Lower leg skin (tissue), 4 donors: ENCODE results near the gene SEC16B. TPM values are rescaled to one million over a fixed set of nuclear protein-coding genes. Genes with fewer than 3 reads are reported as not detected.

Source experiments
- DNase-seq, 2 donors: peaks; one replicate each; pipeline ENCODE4 v3.0.0-alpha.2; 2019; ENCODE audit warnings: low spot score in 2 of 2
- H3K4me3 ChIP-seq: fragments of 200-600 bp; sonication (generic); 2 replicates; pipeline ENCODE4 v1.5.1; 2017; ENCODE audit warnings: mild to moderate bottlenecking, low read depth; ENCODE audit not compliant: poor library complexity, severe bottlenecking
- POLR2A ChIP-seq, 2 donors: fragments of 450-650 bp; IDR thresholded peaks; one replicate each; pipeline ENCODE4 v1.6.1; 2016 to 2017; ENCODE audit warnings: antibody characterized with exemption in 2 of 2, mild to moderate bottlenecking in 1 of 2, moderate library complexity in 1 of 2
- WGBS, 2 donors: methylation state at CpG; one replicate each; pipeline ENCODE4 v1.1.5; 2018; 5-methylcytosine and 5-hydroxymethylcytosine counted together
- intact Hi-C: fragments of 100-400 bp; cut with DNase I; formaldehyde crosslinking; loops from one replicate; pipeline ENCODE4 v1.15.0; 2023; ENCODE audit warnings: low total_unique reads
- total RNA-seq, 4 donors: library from RNA; depleted of rRNA; stranded (reverse); fragments of >200 nt; gene quantifications; one replicate each; pipeline ENCODE4 v1.1.0, GENCODE V29; 2016
- TF ChIP-seq, protein P1 (sequence below), 3 donors: fragments of 450-650 bp; IDR thresholded peaks; one replicate each; pipeline ENCODE4 v1.5.1; 2016; ENCODE audit warnings: antibody characterized with exemption in 3 of 3, mild to moderate bottlenecking in 3 of 3, moderate library complexity in 2 of 3

SEC16B gene
- total RNA-seq, 4 donors from 2014 or later, result 0.21 to 1.8 (median 1.4) TPM

DNA sequence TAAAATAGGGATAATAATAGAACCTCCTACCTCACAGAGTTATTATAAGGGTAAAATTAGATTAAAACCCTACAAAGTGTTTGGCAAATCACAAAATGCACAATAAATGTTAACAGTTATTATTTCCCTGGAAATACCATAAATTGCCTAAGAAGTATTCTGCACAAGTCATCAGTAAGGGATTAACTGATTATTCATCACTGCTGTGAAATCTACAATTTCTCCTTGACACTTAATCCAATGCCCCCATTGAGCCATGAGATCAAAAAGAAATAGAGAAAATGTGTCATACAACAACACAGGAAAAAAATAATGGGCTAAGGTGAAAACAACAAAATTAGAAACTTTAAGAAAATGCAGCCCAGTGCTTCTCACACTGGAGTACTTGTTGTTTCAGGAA lies 6.7 kb upstream of the SEC16B start:
- TF ChIP-seq, protein P1, sequence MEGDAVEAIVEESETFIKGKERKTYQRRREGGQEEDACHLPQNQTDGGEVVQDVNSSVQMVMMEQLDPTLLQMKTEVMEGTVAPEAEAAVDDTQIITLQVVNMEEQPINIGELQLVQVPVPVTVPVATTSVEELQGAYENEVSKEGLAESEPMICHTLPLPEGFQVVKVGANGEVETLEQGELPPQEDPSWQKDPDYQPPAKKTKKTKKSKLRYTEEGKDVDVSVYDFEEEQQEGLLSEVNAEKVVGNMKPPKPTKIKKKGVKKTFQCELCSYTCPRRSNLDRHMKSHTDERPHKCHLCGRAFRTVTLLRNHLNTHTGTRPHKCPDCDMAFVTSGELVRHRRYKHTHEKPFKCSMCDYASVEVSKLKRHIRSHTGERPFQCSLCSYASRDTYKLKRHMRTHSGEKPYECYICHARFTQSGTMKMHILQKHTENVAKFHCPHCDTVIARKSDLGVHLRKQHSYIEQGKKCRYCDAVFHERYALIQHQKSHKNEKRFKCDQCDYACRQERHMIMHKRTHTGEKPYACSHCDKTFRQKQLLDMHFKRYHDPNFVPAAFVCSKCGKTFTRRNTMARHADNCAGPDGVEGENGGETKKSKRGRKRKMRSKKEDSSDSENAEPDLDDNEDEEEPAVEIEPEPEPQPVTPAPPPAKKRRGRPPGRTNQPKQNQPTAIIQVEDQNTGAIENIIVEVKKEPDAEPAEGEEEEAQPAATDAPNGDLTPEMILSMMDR (IDR thresholded peaks at IDR 0.05), result no peak
- no peak for TF ChIP-seq POLR2A (IDR thresholded peaks at IDR 0.05)
- DNase-seq, result no peak
- intact Hi-C loops, result no loop called here
- no peak overlapping the region for H3K4me3 ChIP-seq

DNA sequence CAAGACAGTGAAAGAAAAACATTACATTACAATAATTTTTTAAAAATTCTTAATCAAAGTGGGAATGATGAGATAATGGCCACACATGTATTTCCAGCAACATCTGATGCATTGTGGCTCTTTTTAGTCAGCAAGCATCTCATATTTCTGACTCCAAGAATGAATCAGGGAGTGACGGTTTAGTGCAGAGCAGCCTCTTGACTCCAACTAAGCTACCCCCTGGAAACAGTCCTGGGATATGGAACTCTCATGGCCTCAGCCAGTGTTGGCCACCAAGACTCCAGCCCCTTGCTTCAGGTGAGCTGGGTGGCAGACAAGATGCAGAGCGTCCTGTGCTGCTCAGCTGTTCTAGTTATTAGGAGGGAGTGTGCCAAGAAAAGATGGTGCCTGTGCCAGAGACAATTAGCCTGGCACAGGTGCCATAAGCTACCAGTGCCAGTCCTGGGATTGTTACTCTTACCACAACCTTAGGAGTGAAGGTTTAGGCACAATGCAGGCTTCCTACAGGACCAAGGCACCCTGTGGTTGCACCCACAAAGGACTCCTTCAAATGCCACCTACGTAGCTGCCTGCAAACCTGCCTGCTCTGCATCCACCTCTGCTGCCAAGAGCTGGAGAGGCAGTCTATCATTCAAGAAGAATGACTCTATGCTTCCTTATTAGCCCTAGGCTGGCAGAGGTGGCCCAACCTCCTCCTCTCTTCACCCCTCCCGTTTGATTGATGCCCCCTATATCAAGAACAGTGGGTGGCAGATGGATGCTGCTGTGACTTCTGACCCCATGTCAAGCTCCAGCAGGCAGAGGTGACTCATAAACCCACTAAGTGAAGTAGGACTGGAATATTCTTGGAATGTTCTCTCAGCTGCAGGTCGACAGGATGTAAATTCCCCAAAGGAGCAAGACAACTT lies 6.0 kb upstream of the SEC16B start:
- intact Hi-C loops, result no loop called here
- DNase-seq, result no peak
- no peak for TF ChIP-seq POLR2A (IDR thresholded peaks at IDR 0.05)
- TF ChIP-seq, protein P1 (IDR thresholded peaks at IDR 0.05), result no peak
- whole genome bisulfite sequencing, 2 donors, result 47 to 49% methylated on average over 5 of the region's 5 CpGs
- no peak overlapping the region for H3K4me3 ChIP-seq

DNA sequence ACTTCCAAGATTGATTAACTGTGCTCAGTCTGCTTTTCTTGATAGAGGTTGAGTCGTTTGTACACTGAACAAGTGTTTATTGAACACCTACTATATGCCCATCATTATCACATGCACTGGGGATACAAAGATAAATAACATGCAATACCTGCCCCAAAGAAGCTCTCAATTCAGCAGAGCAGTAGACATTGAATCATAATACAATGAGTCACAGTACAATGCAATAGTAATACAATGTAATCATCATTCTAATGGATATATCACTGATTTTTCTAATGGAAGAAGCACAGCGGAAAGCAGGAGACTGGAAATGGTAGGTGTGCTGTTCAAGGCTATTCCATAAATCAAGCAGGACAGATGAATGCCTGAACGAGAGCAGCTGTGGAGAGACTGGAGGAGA lies 3.7 kb upstream of the SEC16B start:
- H3K4me3 ChIP-seq, result no peak overlapping the region
- 78 to 85% methylated on average over 3 of the region's 3 CpGs for WGBS, 2 donors
- DNase-seq, result no peak
- no peak for TF ChIP-seq POLR2A (IDR thresholded peaks at IDR 0.05)
- TF ChIP-seq, protein P1 (IDR thresholded peaks at IDR 0.05), result no peak
- intact Hi-C loops, result loop anchor here (5.0 kb wide), 1 partner anchor 999 kb away; no protein-coding TSS in a partner anchor

DNA sequence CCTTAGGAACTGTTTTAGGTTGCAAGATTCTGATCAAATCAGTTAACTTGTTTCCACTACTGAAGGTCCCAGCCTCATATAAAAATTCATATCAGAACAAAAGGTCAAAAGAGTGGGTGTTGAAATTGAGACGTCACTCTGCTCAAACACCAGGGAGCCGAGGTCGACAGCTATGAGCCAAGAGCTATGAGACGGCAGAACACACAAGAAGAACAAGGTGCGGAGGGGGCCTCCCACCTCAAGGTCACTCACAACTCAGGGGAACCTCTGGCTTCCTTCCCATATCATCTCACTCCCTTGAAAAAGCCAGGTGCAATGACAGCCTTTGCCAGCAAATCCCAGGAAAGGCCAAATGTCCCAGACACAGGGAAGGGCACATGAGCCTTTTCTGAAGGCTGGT lies 749 bp downstream of the SEC16B start:
- intact Hi-C loops, result no loop called here
- H3K4me3 ChIP-seq, result no peak overlapping the region
- no peak for DNase-seq
- TF ChIP-seq POLR2A (IDR thresholded peaks at IDR 0.05), result no peak
- TF ChIP-seq, protein P1 (IDR thresholded peaks at IDR 0.05), result no peak
- 76 to 81% methylated on average over 5 of the region's 5 CpGs for WGBS, 2 donors

DNA sequence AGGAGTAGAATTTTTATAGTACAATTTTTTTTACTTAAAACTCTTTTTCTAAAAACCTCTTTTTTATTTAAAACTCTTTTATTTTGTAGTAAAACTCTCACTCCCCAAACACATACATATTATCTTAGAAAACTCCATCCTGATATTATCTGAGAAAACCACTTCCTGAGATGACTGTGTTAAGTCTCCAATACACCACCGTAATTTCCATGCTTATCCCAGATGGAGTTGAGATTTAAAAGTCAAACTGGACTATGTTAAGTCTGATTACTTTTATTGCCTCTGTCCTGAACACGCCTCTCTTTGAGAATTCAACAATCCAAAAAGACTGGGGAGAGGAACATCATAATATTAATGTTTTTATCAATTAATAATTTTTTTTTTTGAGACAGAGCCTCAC lies 3.7 kb downstream of the SEC16B start:
- no peak for TF ChIP-seq POLR2A (IDR thresholded peaks at IDR 0.05)
- TF ChIP-seq, protein P1 (IDR thresholded peaks at IDR 0.05), result no peak
- 82 to 85% methylated on average over 2 of the region's 2 CpGs for WGBS, 2 donors
- intact Hi-C loops, result no loop called here

More for the DNA sequence above, 3.7 kb downstream of the SEC16B start:
- DNase-seq, result no peak
- no peak overlapping the region for H3K4me3 ChIP-seq
